ENCODE results near the gene TMEM150A. TPM values are rescaled to one million over a fixed set of nuclear protein-coding genes. Genes with fewer than 3 reads are reported as not detected.

The TMEM150A gene
- total RNA-seq, 1 donor from 2014 or later, result 7.0 TPM

DNA sequence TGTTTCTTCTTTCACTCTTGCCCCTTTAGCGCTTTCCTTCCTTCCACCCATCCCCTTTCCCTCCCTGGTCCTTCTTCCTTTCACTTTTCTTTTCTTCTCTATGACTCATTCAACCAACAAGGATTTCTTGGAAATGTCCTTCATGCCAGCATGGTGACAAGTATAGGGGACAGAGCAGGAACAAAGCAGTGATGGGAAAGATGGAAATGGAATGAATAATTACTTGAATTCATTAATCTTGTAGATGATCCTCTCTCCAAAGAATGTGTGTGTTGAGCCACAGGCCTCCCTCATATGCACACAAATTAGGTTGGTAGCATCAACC is 16.8 kb downstream of the TMEM150A start:
- Mint-ChIP-seq H3K4me1 (ENCODE audit: low read depth) (peaks cover 40% of the 10 kb centered on the region), H3K27ac (peak overlapping the region; percentile 94), H3K27me3 (ENCODE audit: insufficient read depth) (no peaks in the 10 kb centered on the region), H3K36me3 (ENCODE audit: low read depth) (peaks cover 15% of the 10 kb centered on the region), H3K4me3 (peak overlapping the region; percentile 88), H3K9me3 (no peaks in the 10 kb centered on the region)
- DNase-seq (ENCODE audit: low spot score), result no peak
- intact Hi-C loops (cut with micrococcal nuclease), result loop anchor here (1.0 to 2.0 kb wide), 3 partner anchors 10 to 47 kb away; partner anchors contain the start of genes MAT2A, RNF181 and TMEM150A

GRCh38 chr2:85584857-85585780 is 17.4 kb downstream of the TMEM150A start:
- H3K27ac Mint-ChIP-seq, result peak overlapping the region; percentile 94
- H3K36me3 Mint-ChIP-seq (ENCODE audit: low read depth), result peaks cover 18% of the 10 kb centered on the region
- intact Hi-C loops (cut with micrococcal nuclease), result loop anchor here (1.0 to 2.0 kb wide), 4 partner anchors 10 to 167 kb away; partner anchors contain the start of genes MAT2A, RNF181, SH2D6 and TMEM150A
- H3K4me1 Mint-ChIP-seq (ENCODE audit: low read depth), result peaks cover 43% of the 10 kb centered on the region
- H3K4me3 Mint-ChIP-seq, result peak overlapping the region; percentile 88
- no peaks in the 10 kb centered on the region for H3K27me3 Mint-ChIP-seq (ENCODE audit: insufficient read depth)
- DNase-seq (ENCODE audit: low spot score), result no peak
- no peaks in the 10 kb centered on the region for H3K9me3 Mint-ChIP-seq

- Mint-ChIP-seq H3K27ac (peak within 1 kb of the TSS; percentile 94), H3K4me1 (ENCODE audit: low read depth) (peaks cover 50% of the 10 kb centered on the region), H3K4me3 (peak within 1 kb of the TSS; percentile 88), H3K36me3 (ENCODE audit: low read depth) (peaks cover 18% of the 10 kb centered on the region), H3K27me3 (ENCODE audit: insufficient read depth) (no peaks in the 10 kb centered on the region), H3K9me3 (no peaks in the 10 kb centered on the region)
- intact Hi-C loops (cut with micrococcal nuclease), result loop anchor here (1.0 to 2.0 kb wide), 3 partner anchors 18 to 166 kb away; partner anchors contain the start of genes MAT2A, SH2D6 and TMEM150A
- no peak for DNase-seq (ENCODE audit: low spot score)
Observed at GRCh38 chr2:85584354-85584856, 18.1 kb downstream of the TMEM150A start, which contains the start of gene VAMP5. TSS of gene VAMP5 (plus strand) at chr2:85584431. CDS start at chr2:85584491, 60 bp downstream.

DNA sequence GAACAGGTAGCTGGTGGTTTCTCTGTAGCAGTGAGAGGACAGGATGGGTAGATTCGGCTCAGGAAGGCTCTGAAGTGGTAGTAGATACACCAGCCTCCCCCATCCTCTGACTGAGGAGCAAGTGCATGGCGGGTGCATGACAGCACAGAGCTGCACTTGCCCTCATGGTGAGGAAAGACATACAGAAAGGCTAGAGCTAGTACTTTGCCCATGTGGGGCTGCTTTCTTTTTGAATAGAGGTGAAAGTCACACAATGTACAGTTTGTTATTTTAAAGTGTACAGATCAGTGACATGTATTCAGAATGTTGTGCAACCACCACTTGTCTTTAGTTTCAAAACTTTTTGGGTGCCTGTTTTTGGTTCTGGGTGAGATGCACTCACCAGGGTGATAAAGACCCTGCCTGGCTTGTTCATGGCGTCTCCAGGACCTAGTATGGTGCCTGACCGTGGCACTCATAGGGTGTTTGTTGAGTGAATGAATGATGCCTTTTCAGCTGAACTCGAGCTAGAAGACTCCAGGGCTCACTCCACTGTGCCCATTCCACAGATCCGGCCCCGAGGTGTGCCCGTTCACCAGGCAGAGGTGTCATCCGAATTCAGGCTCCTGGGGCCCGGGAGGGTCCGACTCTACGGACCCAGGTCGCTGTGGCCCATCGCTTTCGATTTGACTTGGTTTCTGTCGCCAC is 18.7 kb downstream of the TMEM150A start:
- Mint-ChIP-seq H3K36me3 (ENCODE audit: low read depth) (peaks cover 20% of the 10 kb centered on the region), H3K4me1 (ENCODE audit: low read depth) (peaks cover 55% of the 10 kb centered on the region), H3K9me3 (no peaks in the 10 kb centered on the region), H3K27ac (peak overlapping the region; percentile 90), H3K4me3 (peak overlapping the region; percentile 84), H3K27me3 (ENCODE audit: insufficient read depth) (no peaks in the 10 kb centered on the region)
- intact Hi-C loops (cut with micrococcal nuclease), result loop anchor here (1.0 to 2.0 kb wide), 3 partner anchors 19 to 166 kb away; partner anchors contain the start of genes MAT2A, SH2D6 and TMEM150A
- no peak for DNase-seq (ENCODE audit: low spot score)

GRCh38 chr2:85582492-85582891 is 20.0 kb downstream of the TMEM150A start:
- H3K4me1 Mint-ChIP-seq (ENCODE audit: low read depth), result peaks cover 58% of the 10 kb centered on the region
- no peaks in the 10 kb centered on the region for H3K27me3 Mint-ChIP-seq (ENCODE audit: insufficient read depth)
- no peak for DNase-seq (ENCODE audit: low spot score)
- intact Hi-C loops (cut with micrococcal nuclease), result no loop called here
- peak overlapping the region; percentile 31 for H3K27ac Mint-ChIP-seq
- H3K9me3 Mint-ChIP-seq, result no peaks in the 10 kb centered on the region
- H3K36me3 Mint-ChIP-seq (ENCODE audit: low read depth), result peaks cover 22% of the 10 kb centered on the region
- no peak overlapping the region for H3K4me3 Mint-ChIP-seq

- H3K27me3 Mint-ChIP-seq (ENCODE audit: insufficient read depth), result no peaks in the 10 kb centered on the region
Observed at GRCh38 chr2:85580206-85580605, 22.3 kb downstream of the TMEM150A start.

DNA sequence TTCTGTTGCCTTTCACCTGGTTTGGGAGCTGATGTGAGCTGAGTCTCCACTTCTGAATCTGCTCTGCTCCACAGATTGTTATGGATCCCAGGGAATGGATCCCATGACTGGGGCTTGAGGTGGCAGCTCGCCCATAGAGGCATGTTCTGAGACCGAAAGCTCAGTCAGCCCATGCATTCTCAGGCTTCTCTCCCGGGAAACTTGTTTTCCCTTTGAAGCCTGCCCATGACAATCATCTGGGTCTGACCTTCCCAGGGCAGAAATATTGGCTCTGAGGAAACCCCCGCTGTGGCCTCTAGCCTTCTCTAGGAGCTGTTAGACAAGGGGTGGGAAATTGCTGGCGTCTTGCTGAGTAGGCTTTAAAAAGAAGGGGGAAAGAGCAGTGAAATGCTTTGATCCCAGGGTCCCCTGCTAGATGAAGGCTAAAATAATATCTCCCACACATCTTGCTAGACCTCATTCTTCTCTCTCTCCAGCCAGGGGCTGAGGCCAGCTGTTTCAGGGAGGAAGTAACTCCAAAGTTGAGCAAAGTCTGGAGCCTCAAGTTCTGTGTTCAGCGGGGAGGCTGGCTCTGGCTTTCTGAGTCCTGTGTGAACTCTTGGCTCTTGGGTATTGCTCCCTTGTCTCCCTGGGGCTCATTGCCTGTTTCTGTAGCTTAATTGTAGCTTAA is 23.1 kb downstream of the TMEM150A start:
- no peak overlapping the region for H3K27ac Mint-ChIP-seq
- H3K27me3 Mint-ChIP-seq (ENCODE audit: insufficient read depth), result no peaks in the 10 kb centered on the region
- intact Hi-C loops (cut with micrococcal nuclease), result loop anchor here (2.0 kb wide), 1 partner anchor 15 kb away; the partner anchor contains the start of gene RNF181
- no peak for DNase-seq (ENCODE audit: low spot score)
- H3K4me3 Mint-ChIP-seq, result peak overlapping the region; percentile 91
- H3K4me1 Mint-ChIP-seq (ENCODE audit: low read depth), result peaks cover 45% of the 10 kb centered on the region
- no peaks in the 10 kb centered on the region for H3K9me3 Mint-ChIP-seq
- peaks cover 20% of the 10 kb centered on the region for H3K36me3 Mint-ChIP-seq (ENCODE audit: low read depth)

More at GRCh38 chr2:85580206-85580605, 22.3 kb downstream of the TMEM150A start:
- Mint-ChIP-seq H3K4me1 (ENCODE audit: low read depth) (peaks cover 52% of the 10 kb centered on the region), H3K36me3 (ENCODE audit: low read depth) (peaks cover 20% of the 10 kb centered on the region), H3K9me3 (no peaks in the 10 kb centered on the region), H3K4me3 (peak overlapping the region; percentile 63), H3K27ac (no peak overlapping the region)
- DNase-seq (ENCODE audit: low spot score), result no peak
- intact Hi-C loops (cut with micrococcal nuclease), result no loop called here

GRCh38 chr2:85578243-85579180 is 24.0 kb downstream of the TMEM150A start:
- Mint-ChIP-seq H3K36me3 (ENCODE audit: low read depth) (peaks cover 19% of the 10 kb centered on the region), H3K27ac (peak overlapping the region; percentile 86), H3K9me3 (no peaks in the 10 kb centered on the region), H3K27me3 (ENCODE audit: insufficient read depth) (no peaks in the 10 kb centered on the region), H3K4me3 (peak overlapping the region; percentile 91), H3K4me1 (ENCODE audit: low read depth) (peaks cover 39% of the 10 kb centered on the region)
- intact Hi-C loops (cut with micrococcal nuclease), result loop anchor here (1.0 to 2.0 kb wide), 2 partner anchors 16 to 17 kb away; partner anchors contain the start of genes GGCX and RNF181
- DNase-seq (ENCODE audit: low spot score), result no peak

DNA sequence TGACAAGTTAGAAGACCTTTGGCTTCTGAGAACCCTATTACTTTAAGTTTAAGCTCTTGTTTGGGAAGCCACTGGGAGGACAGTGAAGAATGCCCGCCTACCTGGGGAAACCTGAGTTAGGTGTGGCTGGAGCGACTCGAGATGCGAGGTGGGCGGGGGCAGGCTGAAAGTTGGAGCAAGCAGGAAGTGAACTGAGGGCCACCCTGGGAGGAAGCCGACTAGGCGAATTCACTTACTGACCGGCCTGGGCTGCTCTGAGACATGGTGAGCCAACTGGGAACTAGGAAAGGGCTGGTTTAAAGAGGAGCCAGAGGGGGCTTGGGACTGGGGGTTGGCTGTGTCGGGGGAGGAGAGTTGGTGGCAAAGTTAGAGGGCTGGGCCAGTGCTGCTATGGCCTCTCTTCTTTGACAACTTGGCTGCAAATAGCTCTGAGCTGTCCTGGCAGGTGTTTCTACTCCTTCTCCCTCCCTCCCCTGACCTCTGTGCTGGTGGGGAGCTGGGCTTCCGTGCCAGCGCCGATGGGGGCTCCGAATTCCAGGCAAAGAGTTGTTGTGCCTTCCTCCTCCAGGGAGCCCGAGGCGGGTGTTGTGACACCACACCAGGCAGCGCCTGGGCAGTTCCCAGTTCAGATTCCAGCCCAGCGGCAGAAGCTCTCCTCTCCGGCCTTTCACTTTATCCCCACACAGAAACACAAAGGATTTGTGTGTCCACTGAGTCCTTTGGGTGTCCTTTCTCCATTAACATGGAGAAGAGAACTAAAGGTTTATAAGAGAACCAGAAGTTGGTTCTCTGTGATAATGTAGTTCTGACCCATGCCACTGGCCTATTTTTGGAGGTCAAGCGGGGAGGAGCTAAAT is 24.9 kb downstream of the TMEM150A start, which contains the start of gene VAMP8:
VAMP8 (plus strand) TSS at position 201 of the 857 bp plus-strand sequence; CDS start at position 262, 61 bp downstream.
- H3K27me3 Mint-ChIP-seq (ENCODE audit: insufficient read depth), result peaks cover 3% of the 10 kb centered on the region
- peak within 1 kb of the TSS; percentile 91 for H3K4me3 Mint-ChIP-seq
- H3K4me1 Mint-ChIP-seq (ENCODE audit: low read depth), result peaks cover 35% of the 10 kb centered on the region
- peak within 1 kb of the TSS; percentile 86 for H3K27ac Mint-ChIP-seq
- intact Hi-C loops (cut with micrococcal nuclease), result loop anchor here (1.0 to 2.0 kb wide), 2 partner anchors 16 to 17 kb away; partner anchors contain the start of genes GGCX and RNF181
- no peaks in the 10 kb centered on the region for H3K9me3 Mint-ChIP-seq
- H3K36me3 Mint-ChIP-seq (ENCODE audit: low read depth), result peaks cover 17% of the 10 kb centered on the region
- DNase-seq (ENCODE audit: low spot score), result peak; percentile 52

- Mint-ChIP-seq H3K27me3 (ENCODE audit: insufficient read depth) (peaks cover 6% of the 10 kb centered on the region), H3K27ac (peak overlapping the region; percentile 86), H3K4me3 (peak overlapping the region; percentile 91), H3K36me3 (ENCODE audit: low read depth) (peaks cover 14% of the 10 kb centered on the region), H3K9me3 (no peaks in the 10 kb centered on the region), H3K4me1 (ENCODE audit: low read depth) (peaks cover 35% of the 10 kb centered on the region)
- intact Hi-C loops (cut with micrococcal nuclease), result no loop called here
- no peak for DNase-seq (ENCODE audit: low spot score)
Observed at GRCh38 chr2:85577063-85577385, 25.5 kb downstream of the TMEM150A start.

GRCh38 chr2:85575739-85576138 is 26.8 kb downstream of the TMEM150A start:
- DNase-seq (ENCODE audit: low spot score), result no peak
- Mint-ChIP-seq H3K27ac (no peak overlapping the region), H3K27me3 (ENCODE audit: insufficient read depth) (peaks cover 13% of the 10 kb centered on the region), H3K9me3 (no peaks in the 10 kb centered on the region), H3K4me1 (ENCODE audit: low read depth) (peaks cover 35% of the 10 kb centered on the region), H3K4me3 (no peak overlapping the region), H3K36me3 (ENCODE audit: low read depth) (peaks cover 7% of the 10 kb centered on the region)
- intact Hi-C loops (cut with micrococcal nuclease), result no loop called here

Measured in activated T-helper 1 cell treated with anti-CD3 and anti-CD28 coated beads, Interleukin-12 subunit alpha, Interleukin-12 subunit beta, Interleukin-2, Interleukin-4 antibody, amounts not matched to agents 30 ng/mL and 10 ng/mL and 1 ng/mL, durations not matched to agents 14 hours and 24 hours and 36 hours (primary cell).